ENCODE results near the gene DLG2. TPM values are rescaled to one million over a fixed set of nuclear protein-coding genes. Genes with fewer than 3 reads are reported as not detected.
"Not testable (repeated sequence)": the region's sequence is repeated elsewhere in the genome, so short reads cannot be mapped to it uniquely, and the experiment has no call there.

Gene DLG2
- total RNA-seq, 1 donor from 2014 or later: 4.7 TPM

GRCh38 chr11:85045716-85046115 lies 581.4 kb downstream of the DLG2 start:
- DNase-seq (ENCODE audit: low spot score) (no peak), ATAC-seq (no peak)

- no peak for DNase-seq (ENCODE audit: low spot score)
- ATAC-seq: no peak
Observed at GRCh38 chr11:85044911-85045310, 582.2 kb downstream of the DLG2 start.

GRCh38 chr11:85042361-85042760 lies 584.8 kb downstream of the DLG2 start:
- DNase-seq (ENCODE audit: low spot score) (no peak), ATAC-seq (no peak)

DNA sequence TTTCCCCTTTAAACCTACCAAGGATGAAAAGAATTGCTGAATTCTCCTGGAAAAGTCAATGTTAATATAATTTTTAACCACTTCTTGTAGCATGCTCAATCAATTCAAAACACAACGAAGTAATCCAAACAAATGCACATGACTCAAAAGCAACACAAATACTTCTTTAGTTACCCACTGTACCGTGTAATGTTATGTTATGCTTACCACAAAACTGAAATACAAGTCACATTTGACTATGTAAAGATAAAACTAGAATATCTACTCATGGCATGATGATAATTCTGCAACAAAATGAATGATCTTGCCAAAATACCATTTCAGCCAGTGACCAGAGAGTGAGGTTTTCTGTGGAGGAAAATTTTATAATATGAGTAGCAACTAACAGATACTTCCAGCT lies 587.0 kb downstream of the DLG2 start:
- DNase-seq (ENCODE audit: low spot score): no peak
- no peak for ATAC-seq

- DNase-seq (ENCODE audit: low spot score): no peak
- no peak for ATAC-seq
Observed at GRCh38 chr11:85029964-85030363, 597.2 kb downstream of the DLG2 start.

- no peak for ATAC-seq
Observed at GRCh38 chr11:85028329-85029101, 598.6 kb downstream of the DLG2 start.

DNA sequence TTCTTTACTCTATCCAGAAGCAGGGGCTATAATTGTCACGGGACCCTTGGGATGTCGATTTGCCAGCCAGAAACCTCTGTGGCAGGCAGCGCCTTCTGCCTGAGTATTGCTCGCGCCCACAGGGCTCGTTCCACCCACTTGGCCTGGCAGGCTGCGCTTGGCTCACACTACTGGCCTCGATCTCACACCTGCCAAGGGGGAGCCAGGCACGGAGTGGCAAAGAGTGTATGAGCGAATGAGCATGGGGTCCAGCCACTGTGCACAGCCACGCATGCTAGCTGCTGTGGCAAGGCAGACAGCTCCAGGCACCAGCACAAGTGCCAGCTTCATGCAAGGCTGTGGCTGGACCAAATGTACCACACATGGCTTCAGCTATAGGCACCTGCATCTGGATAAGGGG lies 599.8 kb downstream of the DLG2 start:
- DNase-seq (ENCODE audit: low spot score) (no peak), ATAC-seq (no peak)

More at GRCh38 chr11:85028329-85029101, 598.6 kb downstream of the DLG2 start:
- no peak for DNase-seq (ENCODE audit: low spot score)

DNA sequence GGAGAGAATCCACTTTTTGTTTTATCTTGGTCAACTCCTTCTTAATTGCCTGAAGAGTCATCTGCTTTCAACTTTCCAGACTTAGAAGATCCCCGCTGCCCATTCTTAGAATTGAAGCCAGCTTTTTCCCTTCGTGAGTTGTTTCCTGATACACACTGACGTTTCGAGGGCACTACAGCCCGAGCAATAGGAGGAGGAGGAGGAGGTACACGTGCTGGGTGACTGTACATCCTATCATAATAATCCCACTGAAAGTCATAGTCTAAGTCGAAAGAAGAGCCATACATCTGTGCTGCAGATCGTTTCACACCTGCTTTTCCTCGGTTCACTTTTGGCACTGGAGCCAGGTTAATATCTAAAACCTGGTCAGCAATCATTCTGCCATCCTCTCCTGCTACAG lies 606.1 kb downstream of the DLG2 start:
- no peak for ATAC-seq
- DNase-seq (ENCODE audit: low spot score): no peak

GRCh38 chr11:84993386-84993785 lies 633.8 kb downstream of the DLG2 start:
- no peak for ATAC-seq
- no peak for DNase-seq (ENCODE audit: low spot score)

- no peak for ATAC-seq
Observed at GRCh38 chr11:84990141-84990540, 637.0 kb downstream of the DLG2 start.

GRCh38 chr11:84987686-84988187 lies 639.4 kb downstream of the DLG2 start:
- not testable (repeated sequence) for ATAC-seq; DNase-seq (ENCODE audit: low spot score)

More at GRCh38 chr11:84990141-84990540, 637.0 kb downstream of the DLG2 start:
- DNase-seq (ENCODE audit: low spot score): no peak

GRCh38 chr11:84981301-84981700 lies 645.8 kb downstream of the DLG2 start:
- no peak for ATAC-seq
- DNase-seq (ENCODE audit: low spot score): no peak

DNA sequence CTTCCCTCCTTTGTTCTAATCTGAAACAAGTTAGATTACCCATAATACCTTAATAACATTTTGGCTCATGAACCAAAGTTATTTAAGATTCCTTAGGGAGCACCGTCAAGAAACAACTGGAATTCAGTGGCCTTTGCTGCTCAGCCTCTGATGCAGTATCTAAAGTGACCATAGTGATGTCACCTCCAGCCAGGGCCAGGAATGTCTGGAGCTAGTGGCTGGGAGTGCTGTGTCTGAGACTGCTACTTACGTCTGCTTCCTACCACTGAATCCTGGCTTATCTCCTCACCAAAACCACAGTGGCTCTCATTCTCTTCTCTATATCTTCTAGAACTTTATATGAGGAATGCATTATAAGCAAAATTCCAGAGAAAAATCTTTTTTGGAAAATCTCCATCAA lies 658.0 kb downstream of the DLG2 start:
- no peak for DNase-seq (ENCODE audit: low spot score)

GRCh38 chr11:84965484-84965883 lies 661.7 kb downstream of the DLG2 start:
- DNase-seq (ENCODE audit: low spot score) (no peak), ATAC-seq (no peak)

More for the DNA sequence above, 658.0 kb downstream of the DLG2 start:
- ATAC-seq: no peak

DNA sequence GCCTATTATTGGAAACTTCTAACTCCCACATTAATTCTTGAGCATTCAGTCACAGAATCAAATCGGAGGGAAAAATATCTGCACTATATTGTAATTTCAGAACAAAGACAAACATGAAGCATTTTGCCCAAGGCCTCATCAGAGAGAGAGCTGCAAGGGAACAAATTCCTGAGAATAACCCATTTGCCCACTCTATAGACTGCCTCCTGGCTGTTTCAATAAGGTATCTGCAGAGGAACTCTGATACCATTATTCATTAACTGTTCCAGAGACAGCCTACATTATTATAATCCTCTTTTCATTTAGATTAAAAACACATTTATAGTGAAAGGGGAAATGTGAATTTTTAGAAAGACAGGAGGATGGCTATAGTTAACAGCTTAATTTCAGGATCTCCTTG lies 663.9 kb downstream of the DLG2 start:
- no peak for ATAC-seq

DNA sequence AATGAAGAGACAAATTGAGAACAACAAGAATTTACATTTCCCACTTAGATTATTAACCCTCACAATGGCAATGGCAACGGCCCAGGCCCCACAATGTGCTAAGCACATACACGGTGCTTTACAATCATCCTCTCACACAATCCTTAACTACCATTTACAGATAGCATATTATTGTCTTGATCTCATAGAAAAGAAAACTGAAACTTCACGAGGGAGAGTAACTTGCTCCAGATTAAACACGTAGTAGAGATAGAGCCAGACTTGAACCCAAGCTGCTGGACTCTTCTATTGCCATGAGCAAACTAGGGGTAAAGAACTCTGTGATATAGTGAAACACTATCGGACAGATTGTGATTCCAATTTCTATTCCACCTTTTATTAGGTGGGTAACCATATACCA lies 665.1 kb downstream of the DLG2 start:
- DNase-seq (ENCODE audit: low spot score): no peak
- no peak for ATAC-seq

More for the DNA sequence above, 663.9 kb downstream of the DLG2 start:
- no peak for DNase-seq (ENCODE audit: low spot score)

- DNase-seq (ENCODE audit: low spot score) (no peak), ATAC-seq (no peak)
Observed at GRCh38 chr11:84958295-84958694, 668.8 kb downstream of the DLG2 start.

- ATAC-seq (no peak), DNase-seq (ENCODE audit: low spot score) (no peak)
Observed at GRCh38 chr11:84950569-84951270, 676.4 kb downstream of the DLG2 start.

GRCh38 chr11:84947970-84948580 lies 679.1 kb downstream of the DLG2 start:
- DNase-seq (ENCODE audit: low spot score) (no peak), ATAC-seq (peak; percentile 42)

DNA sequence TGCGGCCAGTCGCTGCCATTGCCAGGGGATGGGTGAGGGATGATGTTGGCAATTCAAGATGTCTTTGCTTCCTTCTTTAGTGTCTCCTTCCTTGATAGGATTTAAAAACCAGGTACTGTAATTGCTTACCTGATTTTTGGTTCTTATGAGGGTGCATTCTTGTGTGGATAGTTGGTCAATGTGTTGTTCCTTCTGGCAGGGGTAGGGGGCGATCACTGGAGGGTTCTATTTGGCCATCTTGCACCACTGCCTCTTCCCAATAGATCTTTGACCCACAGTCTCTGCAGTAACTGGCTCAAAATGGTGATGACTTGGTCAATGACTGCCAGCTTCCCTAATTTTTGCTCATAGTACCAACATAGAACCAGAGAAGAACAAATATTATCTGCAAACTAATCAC lies 680.1 kb downstream of the DLG2 start:
- no peak for ATAC-seq
- DNase-seq (ENCODE audit: low spot score): no peak

- DNase-seq (ENCODE audit: low spot score) (no peak), ATAC-seq (no peak)
Observed at GRCh38 chr11:84930863-84931262, 696.3 kb downstream of the DLG2 start.

GRCh38 chr11:84929738-84930137 lies 697.4 kb downstream of the DLG2 start:
- ATAC-seq (no peak), DNase-seq (ENCODE audit: low spot score) (no peak)

Data from left lobe of liver (tissue), 2 donors.